GM18526 (cell line): Measurements from ENCODE around the gene TSPO.

Experiments
- POLR2A ChIP-seq: IDR thresholded peaks from 3 replicates; pipeline ENCODE4 v1.6.1; 2011; ENCODE audit not compliant: insufficient read length; ENCODE audit errors: extremely low read depth

Gene TSPO

GRCh38 chr22:43200031-43200430 lies 48.7 kb downstream of the TSPO start:
- no peak for TF ChIP-seq POLR2A

- no peak for TF ChIP-seq POLR2A
Measured at GRCh38 chr22:43200555-43200954, 49.2 kb downstream of the TSPO start.

GRCh38 chr22:43201486-43202219 lies 50.3 kb downstream of the TSPO start:
- TF ChIP-seq POLR2A: no peak

GRCh38 chr22:43202326-43202725 lies 51.0 kb downstream of the TSPO start:
- TF ChIP-seq POLR2A: no peak

- no peak for TF ChIP-seq POLR2A
Measured at GRCh38 chr22:43202756-43203410, 51.5 kb downstream of the TSPO start.

GRCh38 chr22:43203471-43203981 lies 52.2 kb downstream of the TSPO start:
- no peak for TF ChIP-seq POLR2A

- TF ChIP-seq POLR2A: no peak
Measured at GRCh38 chr22:43205261-43205691, 53.9 kb downstream of the TSPO start.

- TF ChIP-seq POLR2A: no peak
Measured at GRCh38 chr22:43205748-43206508, 54.6 kb downstream of the TSPO start.

- no peak for TF ChIP-seq POLR2A
Measured at GRCh38 chr22:43206509-43207161, 55.3 kb downstream of the TSPO start.

GRCh38 chr22:43207386-43207785 lies 56.0 kb downstream of the TSPO start:
- TF ChIP-seq POLR2A: no peak

GRCh38 chr22:43207849-43208702 lies 56.7 kb downstream of the TSPO start:
- no peak for TF ChIP-seq POLR2A

GRCh38 chr22:43208703-43209522 lies 57.6 kb downstream of the TSPO start:
- no peak for TF ChIP-seq POLR2A

- no peak for TF ChIP-seq POLR2A
Measured at GRCh38 chr22:43209523-43209890, 58.1 kb downstream of the TSPO start.

GRCh38 chr22:43209971-43210370 lies 58.6 kb downstream of the TSPO start:
- TF ChIP-seq POLR2A: no peak
